Liver (tissue), 9 donors: Measurements from ENCODE around the gene DHCR24. TPM values are rescaled to one million over a fixed set of nuclear protein-coding genes. Genes with fewer than 3 reads are reported as not detected.

Source experiments
- DNase-seq: peaks from one replicate; pipeline ENCODE4 v3.0.0-alpha.2; 2017; ENCODE audit warnings: low spot score
- H3K27ac ChIP-seq, 2 donors: one replicate each; pipeline ENCODE4 v1.7.0; 2013; ENCODE audit warnings: inconsistent platforms in 2 of 2, low read length in 2 of 2, control low read depth in 1 of 2, low read depth in 1 of 2, mild to moderate bottlenecking in 1 of 2
- H3K27me3 ChIP-seq, 4 donors: one replicate each; pipeline versions ENCODE4 v1.6.1 to v1.7.0; 2013; ENCODE audit warnings: low read length in 3 of 4, inconsistent platforms in 1 of 4, mild to moderate bottlenecking in 1 of 4, moderate library complexity in 1 of 4; ENCODE audit not compliant: control insufficient read depth in 4 of 4, insufficient read depth in 4 of 4
- H3K36me3 ChIP-seq, 4 donors: one replicate each; pipeline versions ENCODE4 v1.6.1 to v1.7.0; 2013; ENCODE audit warnings: low read length in 3 of 4, mild to moderate bottlenecking in 3 of 4, low read depth in 1 of 4, moderate library complexity in 1 of 4; ENCODE audit not compliant: control insufficient read depth in 4 of 4, insufficient read depth in 3 of 4
- H3K4me1 ChIP-seq, 4 donors: one replicate each; pipeline versions ENCODE4 v1.6.1 to v1.7.0; 2013; ENCODE audit warnings: low read length in 3 of 4, mild to moderate bottlenecking in 3 of 4, moderate library complexity in 1 of 4; ENCODE audit not compliant: control insufficient read depth in 4 of 4, insufficient read depth in 4 of 4
- H3K4me3 ChIP-seq, 3 donors: one replicate each; pipeline versions ENCODE4 v1.6.1 to v1.7.0; 2013; ENCODE audit warnings: low read length in 3 of 3, control low read depth in 1 of 3, low read depth in 1 of 3, mild to moderate bottlenecking in 1 of 3
- H3K9ac ChIP-seq, 2 donors: one replicate each; pipeline ENCODE4 v1.7.0; 2013; ENCODE audit warnings: low read length in 2 of 2, mild to moderate bottlenecking in 2 of 2, moderate library complexity in 2 of 2, control low read depth in 1 of 2, low read depth in 1 of 2
- H3K9me3 ChIP-seq, 4 donors: one replicate each; pipeline versions ENCODE4 v1.6.1 to v1.7.0; 2013; ENCODE audit warnings: low read length in 3 of 4; ENCODE audit not compliant: control insufficient read depth in 4 of 4
- ATF3 ChIP-seq: IDR thresholded peaks from 2 replicates; pipeline ENCODE4 v1.6.1; 2016; ENCODE audit warnings: antibody characterized with exemption
- CTCF ChIP-seq: fragments of 150-350 bp; IDR thresholded peaks from 2 replicates; pipeline ENCODE4 v1.5.1; 2017; ENCODE audit warnings: improper control_type of control experiment, low read depth, low read length; ENCODE audit not compliant: missing input control
- EGR1 ChIP-seq, 2 donors: IDR thresholded peaks; 2 replicates each; pipeline ENCODE4 v1.6.1; 2016 to 2018; ENCODE audit warnings: antibody characterized with exemption in 2 of 2, low read depth in 2 of 2
- FOXA1 ChIP-seq: IDR thresholded peaks from 2 replicates; pipeline ENCODE4 v1.6.1; 2016; ENCODE audit warnings: antibody characterized with exemption
- FOXA2 ChIP-seq: IDR thresholded peaks from 2 replicates; pipeline ENCODE4 v1.6.1; 2016; ENCODE audit warnings: antibody characterized with exemption
- GABPA ChIP-seq, 2 donors: IDR thresholded peaks in 1 of 2; conservative IDR thresholded peaks in 1 of 2; 2 replicates each; pipeline ENCODE4 v1.6.1; 2016; ENCODE audit warnings: antibody characterized with exemption in 2 of 2, mild to moderate bottlenecking in 1 of 2, moderate library complexity in 1 of 2
- HNF4A ChIP-seq, 2 donors: conservative IDR thresholded peaks; 2 replicates each; pipeline ENCODE4 v1.6.1; 2016; ENCODE audit warnings: antibody characterized with exemption in 2 of 2, mild to moderate bottlenecking in 2 of 2
- HNF4G ChIP-seq: IDR thresholded peaks from 2 replicates; pipeline ENCODE4 v1.6.1; 2016; ENCODE audit warnings: antibody characterized with exemption
- JUND ChIP-seq, 2 donors: IDR thresholded peaks; 2 replicates each; pipeline ENCODE4 v1.6.1; 2016; ENCODE audit warnings: antibody characterized with exemption in 2 of 2
- NR2F2 ChIP-seq: IDR thresholded peaks from 2 replicates; pipeline ENCODE4 v1.6.1; 2016; ENCODE audit warnings: antibody characterized with exemption
- RAD21 ChIP-seq, 2 donors: IDR thresholded peaks; 2 replicates each; pipeline ENCODE4 v1.6.1; 2016; ENCODE audit warnings: antibody characterized with exemption in 2 of 2, mild to moderate bottlenecking in 2 of 2
- REST ChIP-seq: IDR thresholded peaks from 2 replicates; pipeline ENCODE4 v1.6.1; 2016; ENCODE audit warnings: antibody characterized with exemption, mild to moderate bottlenecking
- RXRA ChIP-seq, 2 donors: IDR thresholded peaks; 2 replicates each; pipeline ENCODE4 v1.6.1; 2017 to 2018; ENCODE audit warnings: antibody characterized with exemption in 2 of 2, mild to moderate bottlenecking in 1 of 2
- SP1 ChIP-seq: IDR thresholded peaks from 2 replicates; pipeline ENCODE4 v1.6.1; 2018; ENCODE audit warnings: antibody characterized with exemption, mild to moderate bottlenecking
- TAF1 ChIP-seq: conservative IDR thresholded peaks from 2 replicates; pipeline ENCODE4 v1.6.1; 2016; ENCODE audit warnings: antibody characterized with exemption, mild to moderate bottlenecking
- YY1 ChIP-seq: IDR thresholded peaks from 2 replicates; pipeline ENCODE4 v1.6.1; 2016; ENCODE audit warnings: antibody characterized with exemption, mild to moderate bottlenecking
- WGBS: extraction: QIAGEN DNeasy Blood & Tissue Kit; methylation state at CpG from one replicate; pipeline ENCODE4 v1.1.7; 2013; 5-methylcytosine and 5-hydroxymethylcytosine counted together
- polyA plus RNA-seq, 2 donors: library from polyadenylated mRNA; stranded (reverse) in 1 of 2; unstranded in 1 of 2; fragments of 200-250 nt in 1 of 2; fragments of >200 nt in 1 of 2; fragmentation: Nextera tagmentation in 1 of 2; extraction: Ambion mirVana in 1 of 2; gene quantifications; one replicate each; pipeline versions ENCODE4 v1.2.1 to v1.2.3, GENCODE V29; 2013 to 2015
- total RNA-seq, 2 donors: library from RNA; depleted of rRNA; stranded (reverse); fragments of >200 nt; gene quantifications; one replicate each; pipeline ENCODE4 v1.2.3, GENCODE V29; 2014
- TF ChIP-seq, protein P1 (sequence below): IDR thresholded peaks from 2 replicates; pipeline ENCODE4 v1.6.1; 2016; ENCODE audit warnings: antibody characterized with exemption
- TF ChIP-seq, protein P2 (sequence below): IDR thresholded peaks from 2 replicates; pipeline ENCODE4 v1.6.1; 2016; ENCODE audit warnings: antibody characterized with exemption
- donor health status: healthy.
- donor health status: healthy.
- donor health status: healthy.
- donor health status: healthy.
- donor health status: healthy.

DHCR24 gene
- total and polyA plus RNA-seq, 4 donors: 271 to 815 (median 600) TPM

DNA sequence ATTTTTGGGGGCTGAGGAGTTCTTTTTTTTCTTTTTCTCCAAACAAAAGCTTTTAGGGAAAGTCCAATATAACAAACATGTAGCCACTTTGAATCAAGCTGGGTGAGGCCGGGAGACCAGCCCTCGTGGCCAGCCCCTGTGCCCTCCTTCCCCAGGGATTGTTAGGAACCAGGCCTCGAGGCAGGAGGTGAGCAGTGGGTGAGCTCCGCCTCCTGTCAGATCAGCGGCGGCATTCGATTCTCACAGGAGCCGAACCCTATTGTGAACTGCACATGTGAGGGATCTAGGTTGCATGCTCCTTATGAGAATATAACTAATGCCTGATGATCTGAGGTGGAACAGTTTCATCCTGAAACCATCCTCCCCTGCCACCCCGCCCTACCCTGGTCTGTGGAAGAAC lies 44.0 kb downstream of the DHCR24 start:
- Histone ChIP-seq H3K27me3 (no peaks in the 10 kb centered on the region), H3K4me1 (peaks cover 0 to 4% (median 0%) of the 10 kb centered on the region in 4 donors), H3K27ac (no peak overlapping the region), H3K36me3 (peaks cover 2 to 8% (median 4%) of the 10 kb centered on the region in 4 donors), H3K4me3 (no peak overlapping the region), H3K9ac (no peak overlapping the region), H3K9me3 (no peaks in the 10 kb centered on the region)
- DNase-seq: no peak
- TF ChIP-seq RAD21 (IDR thresholded peaks at IDR 0.05) (no peak), FOXA2 (no peak), EGR1 (IDR thresholded peaks at IDR 0.05; ENCODE audit: low read depth in 2 of 2) (no peak), ATF3 (no peak), NR2F2 (no peak), FOXA1 (no peak), RXRA (IDR thresholded peaks at IDR 0.05) (no peak), HNF4G (no peak), TAF1 (no peak), HNF4A (conservative IDR thresholded peaks at IDR 0.05) (no peak), GABPA (IDR thresholded peaks at IDR 0.05 in 1 of 2, conservative IDR thresholded peaks at IDR 0.05 in 1 of 2) (no peak), YY1 (no peak), SP1 (no peak), REST (no peak), CTCF (no peak), JUND (IDR thresholded peaks at IDR 0.05) (no peak)
- TF ChIP-seq, protein P1, sequence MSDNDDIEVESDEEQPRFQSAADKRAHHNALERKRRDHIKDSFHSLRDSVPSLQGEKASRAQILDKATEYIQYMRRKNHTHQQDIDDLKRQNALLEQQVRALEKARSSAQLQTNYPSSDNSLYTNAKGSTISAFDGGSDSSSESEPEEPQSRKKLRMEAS: no peak
- TF ChIP-seq, protein P2, sequence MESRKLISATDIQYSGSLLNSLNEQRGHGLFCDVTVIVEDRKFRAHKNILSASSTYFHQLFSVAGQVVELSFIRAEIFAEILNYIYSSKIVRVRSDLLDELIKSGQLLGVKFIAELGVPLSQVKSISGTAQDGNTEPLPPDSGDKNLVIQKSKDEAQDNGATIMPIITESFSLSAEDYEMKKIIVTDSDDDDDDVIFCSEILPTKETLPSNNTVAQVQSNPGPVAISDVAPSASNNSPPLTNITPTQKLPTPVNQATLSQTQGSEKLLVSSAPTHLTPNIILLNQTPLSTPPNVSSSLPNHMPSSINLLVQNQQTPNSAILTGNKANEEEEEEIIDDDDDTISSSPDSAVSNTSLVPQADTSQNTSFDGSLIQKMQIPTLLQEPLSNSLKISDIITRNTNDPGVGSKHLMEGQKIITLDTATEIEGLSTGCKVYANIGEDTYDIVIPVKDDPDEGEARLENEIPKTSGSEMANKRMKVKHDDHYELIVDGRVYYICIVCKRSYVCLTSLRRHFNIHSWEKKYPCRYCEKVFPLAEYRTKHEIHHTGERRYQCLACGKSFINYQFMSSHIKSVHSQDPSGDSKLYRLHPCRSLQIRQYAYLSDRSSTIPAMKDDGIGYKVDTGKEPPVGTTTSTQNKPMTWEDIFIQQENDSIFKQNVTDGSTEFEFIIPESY: no peak
- 90% methylated on average over 9 of the region's 9 CpGs for WGBS
